Ishikawa (cell line): ENCODE measurements around the gene IBA57.

ENCODE experiments used
- CEBPB ChIP-seq: IDR thresholded peaks from 2 replicates; pipeline ENCODE4 v1.6.1; 2012
- CREB1 ChIP-seq: IDR thresholded peaks from 2 replicates; pipeline ENCODE4 v1.6.1; 2012; ENCODE audit warnings: low read depth
- EGR1 ChIP-seq: IDR thresholded peaks from 2 replicates; pipeline ENCODE4 v1.6.1; 2012
- EP300 ChIP-seq: IDR thresholded peaks from 2 replicates; pipeline ENCODE4 v1.6.1; 2012; ENCODE audit warnings: borderline replicate concordance
- FOXM1 ChIP-seq: IDR thresholded peaks from 2 replicates; pipeline ENCODE4 v1.6.1; 2012; ENCODE audit warnings: low read depth, borderline replicate concordance
- MAX ChIP-seq: IDR thresholded peaks from 2 replicates; pipeline ENCODE4 v1.6.1; 2012
- NFIC ChIP-seq: IDR thresholded peaks from 2 replicates; pipeline ENCODE4 v1.6.1; 2012
- RAD21 ChIP-seq: IDR thresholded peaks from 2 replicates; pipeline ENCODE4 v1.6.1; 2012; ENCODE audit warnings: low read depth
- TAF1 ChIP-seq: IDR thresholded peaks from 2 replicates; pipeline ENCODE4 v1.6.1; 2012; ENCODE audit warnings: low read depth, mild to moderate bottlenecking
- TCF12 ChIP-seq: IDR thresholded peaks from 2 replicates; pipeline ENCODE4 v1.6.1; 2012; ENCODE audit warnings: low read depth
- TEAD4 ChIP-seq: IDR thresholded peaks from 2 replicates; pipeline ENCODE4 v1.6.1; 2012
- YY1 ChIP-seq: IDR thresholded peaks from 2 replicates; pipeline ENCODE4 v1.6.1; 2012; ENCODE audit warnings: low read depth
- ZBTB7A ChIP-seq: IDR thresholded peaks from 2 replicates; pipeline ENCODE4 v1.6.1; 2012; ENCODE audit warnings: low read depth
- TF ChIP-seq, protein P1 (sequence below): IDR thresholded peaks from 2 replicates; pipeline ENCODE4 v1.6.1; 2012; ENCODE audit warnings: low read depth, mild to moderate bottlenecking
- TF ChIP-seq, protein P2 (sequence below): IDR thresholded peaks from 2 replicates; pipeline ENCODE4 v1.6.1; 2012

IBA57 gene

GRCh38 chr1:228170666-228171065 is 5.1 kb downstream of the IBA57 start:
- TF ChIP-seq TAF1 = no peak
- TF ChIP-seq ZBTB7A = no peak
- TF ChIP-seq MAX = no peak
- no peak for TF ChIP-seq RAD21
- TF ChIP-seq YY1 = no peak

DNA sequence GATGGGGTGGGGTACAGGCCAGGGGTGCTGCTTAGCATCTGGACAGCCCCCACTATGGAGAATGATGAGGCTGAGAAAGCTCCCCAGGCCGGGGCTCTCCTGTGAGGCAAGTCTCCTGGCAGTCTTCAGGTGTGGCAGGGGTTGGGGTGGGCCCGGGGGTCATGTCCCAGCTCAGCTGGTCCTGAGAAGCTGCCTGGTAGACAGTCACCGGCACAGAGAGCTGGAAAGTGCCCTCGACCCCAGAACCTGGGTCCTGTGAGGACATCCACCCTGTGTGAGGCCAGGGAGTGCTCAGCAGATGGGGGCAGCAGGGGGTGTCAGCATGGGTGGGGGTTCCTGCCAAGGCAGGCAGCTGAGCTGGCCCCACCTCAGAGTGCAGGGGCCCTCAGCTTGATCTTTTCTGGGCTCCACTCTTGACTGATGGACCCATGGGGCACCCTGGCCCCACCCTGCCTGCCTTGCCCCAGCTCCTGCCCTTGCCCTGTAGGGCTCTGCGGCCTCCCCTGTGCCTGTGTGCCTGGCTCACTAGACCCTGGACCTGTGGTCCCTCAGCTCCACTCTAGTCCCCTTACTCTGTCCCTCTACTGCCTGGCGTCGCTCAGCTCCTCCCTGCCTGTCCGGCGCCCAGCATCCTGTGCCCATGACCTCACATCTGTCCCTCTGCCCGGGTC is 5.8 kb downstream of the IBA57 start:
- TF ChIP-seq TEAD4 (no peak), ZBTB7A (no peak), EGR1 (no peak), EP300 (no peak), TAF1 (no peak), CREB1 (no peak), TCF12 (no peak), YY1 (no peak)
- TF ChIP-seq, protein P1, sequence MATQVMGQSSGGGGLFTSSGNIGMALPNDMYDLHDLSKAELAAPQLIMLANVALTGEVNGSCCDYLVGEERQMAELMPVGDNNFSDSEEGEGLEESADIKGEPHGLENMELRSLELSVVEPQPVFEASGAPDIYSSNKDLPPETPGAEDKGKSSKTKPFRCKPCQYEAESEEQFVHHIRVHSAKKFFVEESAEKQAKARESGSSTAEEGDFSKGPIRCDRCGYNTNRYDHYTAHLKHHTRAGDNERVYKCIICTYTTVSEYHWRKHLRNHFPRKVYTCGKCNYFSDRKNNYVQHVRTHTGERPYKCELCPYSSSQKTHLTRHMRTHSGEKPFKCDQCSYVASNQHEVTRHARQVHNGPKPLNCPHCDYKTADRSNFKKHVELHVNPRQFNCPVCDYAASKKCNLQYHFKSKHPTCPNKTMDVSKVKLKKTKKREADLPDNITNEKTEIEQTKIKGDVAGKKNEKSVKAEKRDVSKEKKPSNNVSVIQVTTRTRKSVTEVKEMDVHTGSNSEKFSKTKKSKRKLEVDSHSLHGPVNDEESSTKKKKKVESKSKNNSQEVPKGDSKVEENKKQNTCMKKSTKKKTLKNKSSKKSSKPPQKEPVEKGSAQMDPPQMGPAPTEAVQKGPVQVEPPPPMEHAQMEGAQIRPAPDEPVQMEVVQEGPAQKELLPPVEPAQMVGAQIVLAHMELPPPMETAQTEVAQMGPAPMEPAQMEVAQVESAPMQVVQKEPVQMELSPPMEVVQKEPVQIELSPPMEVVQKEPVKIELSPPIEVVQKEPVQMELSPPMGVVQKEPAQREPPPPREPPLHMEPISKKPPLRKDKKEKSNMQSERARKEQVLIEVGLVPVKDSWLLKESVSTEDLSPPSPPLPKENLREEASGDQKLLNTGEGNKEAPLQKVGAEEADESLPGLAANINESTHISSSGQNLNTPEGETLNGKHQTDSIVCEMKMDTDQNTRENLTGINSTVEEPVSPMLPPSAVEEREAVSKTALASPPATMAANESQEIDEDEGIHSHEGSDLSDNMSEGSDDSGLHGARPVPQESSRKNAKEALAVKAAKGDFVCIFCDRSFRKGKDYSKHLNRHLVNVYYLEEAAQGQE = no peak
- TF ChIP-seq, protein P2, sequence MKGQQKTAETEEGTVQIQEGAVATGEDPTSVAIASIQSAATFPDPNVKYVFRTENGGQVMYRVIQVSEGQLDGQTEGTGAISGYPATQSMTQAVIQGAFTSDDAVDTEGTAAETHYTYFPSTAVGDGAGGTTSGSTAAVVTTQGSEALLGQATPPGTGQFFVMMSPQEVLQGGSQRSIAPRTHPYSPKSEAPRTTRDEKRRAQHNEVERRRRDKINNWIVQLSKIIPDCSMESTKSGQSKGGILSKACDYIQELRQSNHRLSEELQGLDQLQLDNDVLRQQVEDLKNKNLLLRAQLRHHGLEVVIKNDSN = no peak

GRCh38 chr1:228172591-228173527 is 7.3 kb downstream of the IBA57 start:
- TF ChIP-seq CEBPB (no peak), FOXM1 (no peak), EGR1 (no peak), CREB1 (no peak), TAF1 (no peak), MAX (no peak), EP300 (no peak), TEAD4 (no peak), NFIC (no peak)
- TF ChIP-seq, protein P1 = no peak

- TF ChIP-seq TEAD4 (no peak), EGR1 (0 out of 2 replicates have a peak, but pooled peaks have one; percentile 11), MAX (peak; percentile 57)
Observed at GRCh38 chr1:228174482-228175315, 9.1 kb downstream of the IBA57 start.

DNA sequence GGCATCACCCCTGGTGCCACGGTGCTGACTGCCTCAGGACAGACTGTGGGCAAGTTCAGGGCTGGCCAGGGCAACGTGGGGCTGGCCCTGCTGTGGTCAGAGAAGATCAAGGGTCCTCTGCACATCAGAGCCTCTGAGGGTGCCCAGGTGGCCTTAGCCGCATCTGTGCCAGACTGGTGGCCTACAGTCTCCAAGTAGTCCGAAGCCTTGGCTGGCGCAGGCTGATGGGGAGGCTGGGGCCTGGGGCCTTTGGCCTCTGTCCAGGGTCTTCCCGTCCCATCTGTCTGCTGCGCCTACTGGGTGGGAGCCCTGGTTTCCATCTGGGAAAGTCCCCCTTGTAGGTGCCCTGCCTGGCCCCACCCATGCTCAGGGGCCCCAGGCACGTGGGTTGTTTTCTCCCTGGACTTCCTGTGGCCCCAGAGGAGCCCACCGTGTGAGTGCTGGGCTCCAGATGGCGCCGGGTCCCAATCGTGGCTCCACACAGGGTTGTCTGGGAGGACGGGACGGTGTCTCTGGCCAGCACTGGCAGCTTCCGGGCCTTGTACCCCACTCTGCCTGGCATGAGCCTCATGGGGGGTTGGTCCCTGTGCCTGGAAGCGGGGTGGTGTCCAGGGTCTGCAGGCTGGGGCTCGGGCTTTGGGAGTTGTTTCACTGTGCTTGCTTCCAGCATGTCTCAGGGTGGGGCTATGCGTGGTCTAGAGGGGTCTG is 9.9 kb downstream of the IBA57 start:
- TF ChIP-seq TCF12 (no peak), TAF1 (no peak), NFIC (no peak), MAX (no peak), CEBPB (no peak), EP300 (no peak), TEAD4 (no peak), ZBTB7A (no peak), RAD21 (no peak), YY1 (no peak), CREB1 (no peak), EGR1 (no peak), FOXM1 (no peak)
- TF ChIP-seq, protein P2 = no peak
- TF ChIP-seq, protein P1 = no peak
